ENCODE results near the gene EFCAB6.

The EFCAB6 gene

GRCh38 chr22:43544289-43544673 is 267.8 kb downstream of the EFCAB6 start:
- no peak for DNase-seq (ENCODE audit: low read depth)
- no peak overlapping the region for H3K4me3 ChIP-seq (ENCODE audit: low read length)
- TF ChIP-seq CTCF (conservative IDR thresholded peaks at IDR 0.05; ENCODE audit: low read depth, low read length): no peak

GRCh38 chr22:43543522-43544288 is 268.4 kb downstream of the EFCAB6 start:
- no peak overlapping the region for H3K4me3 ChIP-seq (ENCODE audit: low read length)
- no peak for DNase-seq (ENCODE audit: low read depth)
- TF ChIP-seq CTCF (conservative IDR thresholded peaks at IDR 0.05; ENCODE audit: low read depth, low read length): no peak

GRCh38 chr22:43542681-43543521 is 269.2 kb downstream of the EFCAB6 start:
- no peak for DNase-seq (ENCODE audit: low read depth)
- no peak for TF ChIP-seq CTCF (conservative IDR thresholded peaks at IDR 0.05; ENCODE audit: low read depth, low read length)
- no peak overlapping the region for H3K4me3 ChIP-seq (ENCODE audit: low read length)

GRCh38 chr22:43541462-43542407 is 270.4 kb downstream of the EFCAB6 start:
- no peak overlapping the region for H3K4me3 ChIP-seq (ENCODE audit: low read length)
- no peak for DNase-seq (ENCODE audit: low read depth)
- TF ChIP-seq CTCF (conservative IDR thresholded peaks at IDR 0.05; ENCODE audit: low read depth, low read length): no peak

- no peak for TF ChIP-seq CTCF (conservative IDR thresholded peaks at IDR 0.05; ENCODE audit: low read depth, low read length)
- H3K4me3 ChIP-seq (ENCODE audit: low read length): no peak overlapping the region
- DNase-seq (ENCODE audit: low read depth): no peak
These were observed 271.1 kb downstream of the EFCAB6 start for GRCh38 chr22:43541022-43541421.

- no peak for TF ChIP-seq CTCF (conservative IDR thresholded peaks at IDR 0.05; ENCODE audit: low read depth, low read length)
- no peak for DNase-seq (ENCODE audit: low read depth)
- H3K4me3 ChIP-seq (ENCODE audit: low read length): no peak overlapping the region
These were observed 271.6 kb downstream of the EFCAB6 start for GRCh38 chr22:43540529-43540923.

Data from retinal pigment epithelial cell (primary cell).